A549 (cell line): ENCODE data around the gene WDR48. TPM values are rescaled to one million over a fixed set of nuclear protein-coding genes. Genes with fewer than 3 reads are reported as not detected.

ENCODE experiments used
- ATAC-seq, 2 experiments: fragments of 200-7000 bp in 1 of 2; fragments of >200 bp in 1 of 2; cut with Nextera tagmentation in 1 of 2; cut with Tn5 transposase in 1 of 2; 3 replicates each; pipeline versions ENCODE4 v1.8.0 to v1.9.1; 2018 to 2020; ENCODE audit warnings: mild to moderate bottlenecking in 1 of 2, moderate library complexity in 1 of 2
- CTCF ChIA-PET: fragments of 300-600 bp; sonication (Branson Sonifier 250); formaldehyde crosslinking; extraction: SDS; loops from one replicate; lab custom pipeline; 2021; ENCODE audit warnings: antibody characterized with exemption, inconsistent platforms; lab: Yijun Ruan, JAX
- POLR2A ChIA-PET: fragments of 350-600 bp; formaldehyde crosslinking; extraction: SDS; loops from one replicate; lab custom pipeline; 2021; ENCODE audit warnings: antibody characterized with exemption, inconsistent platforms; lab: Yijun Ruan, JAX
- DNase-seq, 2 experiments: peaks; one replicate each; pipeline versions ENCODE4 v3.0.0 to v3.0.0-alpha.2; 2011 to 2016; ENCODE audit warnings: low read depth in 1 of 2, low spot score in 1 of 2
- FAIRE-seq: peaks from 2 replicates; lab custom pipeline; 2011; peaks lifted over from hg19 to GRCh38; lab: Jason Lieb, UNC
- H3K27ac ChIP-seq, 2 experiments: fragments of >200 bp; sonication (Bioruptor Twin); formaldehyde crosslinking; 3 replicates each; pipeline ENCODE4 v1.5.1; 2016 to 2017
- H3K4me1 ChIP-seq: fragments of >200 bp; sonication (Bioruptor Twin); formaldehyde crosslinking; 3 replicates; pipeline ENCODE4 v1.6.1; 2016
- H3K4me2 ChIP-seq: fragments of >200 bp; sonication (Bioruptor Twin); formaldehyde crosslinking; 3 replicates; pipeline ENCODE4 v1.6.1; 2016
- H3K4me3 ChIP-seq: fragments of >200 bp; sonication (Bioruptor Twin); formaldehyde crosslinking; 3 replicates; pipeline ENCODE4 v1.5.1; 2016
- H3K9me3 ChIP-seq: fragments of >200 bp; sonication (Bioruptor Twin); formaldehyde crosslinking; 3 replicates; pipeline ENCODE4 v1.6.1; 2016
- BHLHE40 ChIP-seq: IDR thresholded peaks from 2 replicates; pipeline ENCODE4 v1.6.1; 2012; ENCODE audit warnings: low read depth, low read length, inconsistent platforms
- CEBPB ChIP-seq, 2 experiments: fragments of >200 bp in 1 of 2; sonication (Bioruptor Twin) in 1 of 2; formaldehyde crosslinking in 1 of 2; IDR thresholded peaks; 2 replicates each; pipeline ENCODE4 v1.6.1; 2012 to 2016
- CHD2 ChIP-seq: fragments of 150-350 bp; IDR thresholded peaks from 2 replicates; pipeline ENCODE4 v1.6.1; 2014; ENCODE audit warnings: low read length; ENCODE audit not compliant: partially characterized antibody
- CHD4 ChIP-seq: fragments of 200-600 bp; sonication (generic); IDR thresholded peaks from 2 replicates; pipeline ENCODE4 v1.6.1; 2016; ENCODE audit warnings: antibody characterized with exemption, mild to moderate bottlenecking, borderline replicate concordance
- E2F6 ChIP-seq: IDR thresholded peaks from 2 replicates; pipeline ENCODE4 v1.6.1; 2012; ENCODE audit warnings: low read depth, borderline replicate concordance
- EP300 ChIP-seq, 2 experiments: fragments of >200 bp; sonication (Bioruptor Twin); formaldehyde crosslinking; IDR thresholded peaks; 2 replicates in 1 of 2; 3 replicates in 1 of 2; pipeline ENCODE4 v1.6.1; 2016 to 2017
- FOSL2 ChIP-seq, 2 experiments: fragments of 450-650 bp in 1 of 2; fragments of >200 bp in 1 of 2; sonication (Bioruptor Twin) in 1 of 2; formaldehyde crosslinking; IDR thresholded peaks; 2 replicates each; pipeline versions ENCODE4 v1.5.0 to v1.6.1; 2016 to 2020; ENCODE audit warnings: mild to moderate bottlenecking in 1 of 2, moderate library complexity in 1 of 2
- GATA3 ChIP-seq: IDR thresholded peaks from 2 replicates; pipeline ENCODE4 v1.6.1; 2012; ENCODE audit warnings: borderline replicate concordance
- HOXA7 ChIP-seq: fragments of 250-450 bp; sonication (Bioruptor Pico); IDR thresholded peaks from 2 replicates; pipeline ENCODE4 v1.5.0; 2020; ENCODE audit warnings: mild to moderate bottlenecking, moderate library complexity
- JUN ChIP-seq, 2 experiments: fragments of >200 bp; sonication (Bioruptor Twin); formaldehyde crosslinking; IDR thresholded peaks; 2 replicates in 1 of 2; 3 replicates in 1 of 2; pipeline ENCODE4 v1.6.1; 2016 to 2017
- KDM5A ChIP-seq: fragments of 200-600 bp; sonication (generic); IDR thresholded peaks from 2 replicates; pipeline ENCODE4 v1.6.1; 2016; ENCODE audit warnings: antibody characterized with exemption, mild to moderate bottlenecking
- MAFK ChIP-seq: fragments of 450-650 bp; IDR thresholded peaks from 2 replicates; pipeline ENCODE4 v1.6.1; 2014; ENCODE audit not compliant: partially characterized antibody
- MAX ChIP-seq: IDR thresholded peaks from 2 replicates; pipeline ENCODE4 v1.6.1; 2012
- MAZ ChIP-seq: fragments of 150-350 bp; IDR thresholded peaks from 2 replicates; pipeline ENCODE4 v1.6.1; 2014; ENCODE audit warnings: antibody characterized with exemption, low read depth, low read length, borderline replicate concordance
- MYC ChIP-seq: IDR thresholded peaks from 2 replicates; pipeline ENCODE4 v1.6.1; 2012; ENCODE audit warnings: mild to moderate bottlenecking, inconsistent platforms, low read length, improper control_type of control experiment, borderline replicate concordance
- NPAS2 ChIP-seq: fragments of 250-450 bp; sonication (Bioruptor Pico); IDR thresholded peaks from 2 replicates; pipeline ENCODE4 v1.8.0; 2022; ENCODE audit warnings: mild to moderate bottlenecking, moderate library complexity, borderline replicate concordance
- PHF8 ChIP-seq: fragments of 200-600 bp; sonication (generic); IDR thresholded peaks from 2 replicates; pipeline ENCODE4 v1.6.1; 2016; ENCODE audit warnings: low read depth, mild to moderate bottlenecking, antibody characterized with exemption, moderate library complexity, borderline replicate concordance
- POLR2A ChIP-seq: IDR thresholded peaks from 2 replicates; pipeline ENCODE4 v1.6.1; 2012; ENCODE audit warnings: mild to moderate bottlenecking, low read length
- POLR2AphosphoS2 ChIP-seq: conservative IDR thresholded peaks from 2 replicates; pipeline ENCODE4 v1.6.1; 2012; ENCODE audit warnings: low read length, improper control_type of control experiment, inconsistent platforms
- RARB ChIP-seq: fragments of 250-450 bp; sonication (Bioruptor Pico); IDR thresholded peaks from 2 replicates; pipeline ENCODE4 v1.8.0; 2021; ENCODE audit warnings: mild to moderate bottlenecking, moderate library complexity
- SMC3 ChIP-seq: fragments of >200 bp; sonication (Bioruptor Twin); formaldehyde crosslinking; IDR thresholded peaks from 3 replicates; pipeline ENCODE4 v1.6.1; 2018; ENCODE audit warnings: inconsistent platforms
- SREBF2 ChIP-seq: fragments of 450-650 bp; IDR thresholded peaks from 2 replicates; pipeline ENCODE4 v1.6.1; 2014; ENCODE audit warnings: mild to moderate bottlenecking, moderate library complexity
- ZC3H11A ChIP-seq: fragments of 450-650 bp; IDR thresholded peaks from 2 replicates; pipeline ENCODE4 v1.6.1; 2014; ENCODE audit warnings: antibody characterized with exemption, mild to moderate bottlenecking
- ZSCAN20 ChIP-seq: fragments of 250-450 bp; sonication (Bioruptor Pico); IDR thresholded peaks from 2 replicates; pipeline ENCODE4 v1.8.0; 2022; ENCODE audit warnings: mild to moderate bottlenecking, moderate library complexity
- WGBS: methylation state at CpG from one replicate; pipeline ENCODE4 v1.1.6; 2017; ENCODE audit errors: missing lambda C conversion rate; 5-methylcytosine and 5-hydroxymethylcytosine counted together
- polyA plus RNA-seq, 4 experiments: library from polyadenylated mRNA; depleted of rRNA in 3 of 4; stranded (reverse); fragments of >200 nt; fragmentation: RNase III in 1 of 4; extraction: RNeasy Plus Mini Kit Qiagen cat#74134 plus additional on column Dnase treatment in 1 of 4; gene quantifications; 2 replicates in 3 of 4; 3 replicates in 1 of 4; pipeline ENCODE4 v1.2.3, GENCODE V29; 2011 to 2017
- TF ChIP-seq, protein P1 (sequence below): IDR thresholded peaks from 2 replicates; pipeline ENCODE4 v1.6.1; 2012
- TF ChIP-seq, protein P2 (sequence below): fragments of >200 bp; sonication (Bioruptor Twin); formaldehyde crosslinking; IDR thresholded peaks from 3 replicates; pipeline ENCODE4 v1.6.1; 2016
- TF ChIP-seq, protein P3 (sequence below): fragments of 150-350 bp; IDR thresholded peaks from 2 replicates; pipeline ENCODE4 v1.6.1; 2014; ENCODE audit warnings: low read depth, mild to moderate bottlenecking, low read length

The WDR48 gene
- polyA plus RNA-seq, 2 of the 4 experiments (the other 2 are of a cell fraction): 18.8 to 41.0 TPM

- H3K4me1 ChIP-seq: no peaks in the 10 kb centered on the region
Observed at GRCh38 chr3:39099242-39099641, 47.4 kb downstream of the WDR48 start.

DNA sequence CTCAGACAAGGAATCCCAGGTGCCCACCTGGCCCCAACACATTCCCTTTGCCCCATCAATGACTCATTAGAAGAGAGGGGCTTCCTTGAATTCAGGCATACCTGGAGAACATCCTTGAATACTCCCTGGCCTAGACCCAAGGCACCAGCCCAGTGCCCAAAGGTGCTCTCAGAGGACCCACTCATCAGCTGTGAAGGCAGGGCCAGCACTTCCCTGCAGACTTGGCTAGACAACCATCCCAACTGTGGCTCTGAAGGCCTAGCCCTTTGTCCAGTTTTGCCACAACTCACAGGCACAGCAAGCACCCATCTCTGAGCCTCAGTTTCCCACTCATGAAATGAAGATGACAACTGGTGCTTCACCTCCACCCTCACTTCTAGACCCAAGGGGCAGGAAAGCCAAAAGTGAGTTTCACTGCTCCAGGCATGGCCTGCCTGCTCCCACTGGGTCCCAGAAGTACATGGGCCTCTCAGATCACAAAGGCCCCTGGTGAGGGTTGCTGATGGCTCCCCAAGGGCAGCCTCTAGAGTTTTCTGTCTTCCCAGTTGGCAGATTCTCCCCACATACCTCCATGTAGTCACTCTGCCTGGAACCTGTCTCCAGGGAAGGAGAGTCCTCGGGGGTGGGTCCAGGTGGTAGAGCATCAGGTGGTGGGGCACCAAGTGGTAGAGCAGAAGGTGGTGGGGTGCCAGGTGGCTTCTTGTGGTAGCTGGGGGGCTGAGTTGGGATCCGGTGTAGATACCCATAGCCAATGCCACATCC, 48.1 kb downstream of the WDR48 start:
- DNase-seq (no peak), ATAC-seq (no peak), FAIRE-seq (no peak)
- TF ChIP-seq MAX (no peak), CHD4 (no peak), ZSCAN20 (CRISPR knock-in tag) (no peak), MAFK (no peak), RARB (no peak), PHF8 (no peak), BHLHE40 (no peak), GATA3 (no peak), MYC (no peak), CHD2 (no peak), E2F6 (no peak), SMC3 (no peak)
- TF ChIP-seq, protein P1, sequence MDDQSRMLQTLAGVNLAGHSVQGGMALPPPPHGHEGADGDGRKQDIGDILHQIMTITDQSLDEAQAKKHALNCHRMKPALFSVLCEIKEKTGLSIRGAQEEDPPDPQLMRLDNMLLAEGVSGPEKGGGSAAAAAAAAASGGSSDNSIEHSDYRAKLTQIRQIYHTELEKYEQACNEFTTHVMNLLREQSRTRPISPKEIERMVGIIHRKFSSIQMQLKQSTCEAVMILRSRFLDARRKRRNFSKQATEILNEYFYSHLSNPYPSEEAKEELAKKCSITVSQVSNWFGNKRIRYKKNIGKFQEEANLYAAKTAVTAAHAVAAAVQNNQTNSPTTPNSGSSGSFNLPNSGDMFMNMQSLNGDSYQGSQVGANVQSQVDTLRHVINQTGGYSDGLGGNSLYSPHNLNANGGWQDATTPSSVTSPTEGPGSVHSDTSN: no peak
- TF ChIP-seq, protein P2, sequence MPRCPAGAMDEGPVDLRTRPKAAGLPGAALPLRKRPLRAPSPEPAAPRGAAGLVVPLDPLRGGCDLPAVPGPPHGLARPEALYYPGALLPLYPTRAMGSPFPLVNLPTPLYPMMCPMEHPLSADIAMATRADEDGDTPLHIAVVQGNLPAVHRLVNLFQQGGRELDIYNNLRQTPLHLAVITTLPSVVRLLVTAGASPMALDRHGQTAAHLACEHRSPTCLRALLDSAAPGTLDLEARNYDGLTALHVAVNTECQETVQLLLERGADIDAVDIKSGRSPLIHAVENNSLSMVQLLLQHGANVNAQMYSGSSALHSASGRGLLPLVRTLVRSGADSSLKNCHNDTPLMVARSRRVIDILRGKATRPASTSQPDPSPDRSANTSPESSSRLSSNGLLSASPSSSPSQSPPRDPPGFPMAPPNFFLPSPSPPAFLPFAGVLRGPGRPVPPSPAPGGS: no peak
- Histone ChIP-seq H3K9me3 (no peaks in the 10 kb centered on the region), H3K27ac (no peak overlapping the region), H3K4me3 (no peak overlapping the region), H3K4me2 (no peak overlapping the region), H3K4me1 (no peaks in the 10 kb centered on the region)
- CTCF ChIA-PET: interaction anchor here (1.0 to 14.1 kb wide), 5 partner anchors 9 to 190 kb away, joined by 3 to 164 read pairs (median 4); no protein-coding TSS in a partner anchor
- POLR2A ChIA-PET: no interaction called here
- WGBS: 92% methylated on average over 2 of the region's 2 CpGs

More at GRCh38 chr3:39099242-39099641, 47.4 kb downstream of the WDR48 start:
- H3K4me3 ChIP-seq: no peak overlapping the region
- TF ChIP-seq BHLHE40: no peak
- no peak for TF ChIP-seq RARB
- no peak for TF ChIP-seq ZC3H11A
- no peak for TF ChIP-seq POLR2AphosphoS2
- TF ChIP-seq, protein P3, sequence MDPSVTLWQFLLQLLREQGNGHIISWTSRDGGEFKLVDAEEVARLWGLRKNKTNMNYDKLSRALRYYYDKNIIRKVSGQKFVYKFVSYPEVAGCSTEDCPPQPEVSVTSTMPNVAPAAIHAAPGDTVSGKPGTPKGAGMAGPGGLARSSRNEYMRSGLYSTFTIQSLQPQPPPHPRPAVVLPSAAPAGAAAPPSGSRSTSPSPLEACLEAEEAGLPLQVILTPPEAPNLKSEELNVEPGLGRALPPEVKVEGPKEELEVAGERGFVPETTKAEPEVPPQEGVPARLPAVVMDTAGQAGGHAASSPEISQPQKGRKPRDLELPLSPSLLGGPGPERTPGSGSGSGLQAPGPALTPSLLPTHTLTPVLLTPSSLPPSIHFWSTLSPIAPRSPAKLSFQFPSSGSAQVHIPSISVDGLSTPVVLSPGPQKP: no peak
- no peak for TF ChIP-seq SREBF2
- TF ChIP-seq NPAS2 (CRISPR knock-in tag): no peak
- no peak for TF ChIP-seq JUN (IDR thresholded peaks at IDR 0.05)
- no peak for TF ChIP-seq POLR2A
- TF ChIP-seq HOXA7: no peak
- no peak for TF ChIP-seq SMC3
- TF ChIP-seq CEBPB (IDR thresholded peaks at IDR 0.05): no peak
- no peak for TF ChIP-seq ZSCAN20 (CRISPR knock-in tag)
- no peak for TF ChIP-seq FOSL2 (IDR thresholded peaks at IDR 0.05)
- no peak for TF ChIP-seq FOSL2 (CRISPR knock-in tag; IDR thresholded peaks at IDR 0.05)
- TF ChIP-seq MAZ: no peak
- TF ChIP-seq, protein P2: no peak
- TF ChIP-seq KDM5A: no peak
- no peak for TF ChIP-seq EP300 (IDR thresholded peaks at IDR 0.05)
- FAIRE-seq: no peak
- 92% methylated on average over 1 of the region's 1 CpG for WGBS
- H3K9me3 ChIP-seq: no peaks in the 10 kb centered on the region
- ChIA-PET POLR2A (no interaction called here), CTCF (interaction anchor here (14.1 kb wide), 1 partner anchor 191 kb away, joined by 164 read pairs; no protein-coding TSS in a partner anchor)
- no peak overlapping the region for H3K4me2 ChIP-seq
- ATAC-seq: no peak
- DNase-seq: no peak
- H3K27ac ChIP-seq: no peak overlapping the region
